Stimulated activated CD4-positive, alpha-beta T cell treated with anti-CD3 and anti-CD28 coated beads, Interleukin-1b, Interleukin-23, amount 100 ng/mL, for 4 hours (primary cell): ENCODE data around the gene HYLS1.
"Not testable (repeated sequence)": the region's sequence is repeated elsewhere in the genome, so short reads cannot be mapped to it uniquely, and the experiment has no call there.

Experiments used
- DNase-seq, 2 donors: peaks; one replicate each; pipeline ENCODE4 v3.0.0-alpha.2; 2020; ENCODE audit warnings: low read depth in 2 of 2

The HYLS1 gene, protein sequence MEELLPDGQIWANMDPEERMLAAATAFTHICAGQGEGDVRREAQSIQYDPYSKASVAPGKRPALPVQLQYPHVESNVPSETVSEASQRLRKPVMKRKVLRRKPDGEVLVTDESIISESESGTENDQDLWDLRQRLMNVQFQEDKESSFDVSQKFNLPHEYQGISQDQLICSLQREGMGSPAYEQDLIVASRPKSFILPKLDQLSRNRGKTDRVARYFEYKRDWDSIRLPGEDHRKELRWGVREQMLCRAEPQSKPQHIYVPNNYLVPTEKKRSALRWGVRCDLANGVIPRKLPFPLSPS

DNA sequence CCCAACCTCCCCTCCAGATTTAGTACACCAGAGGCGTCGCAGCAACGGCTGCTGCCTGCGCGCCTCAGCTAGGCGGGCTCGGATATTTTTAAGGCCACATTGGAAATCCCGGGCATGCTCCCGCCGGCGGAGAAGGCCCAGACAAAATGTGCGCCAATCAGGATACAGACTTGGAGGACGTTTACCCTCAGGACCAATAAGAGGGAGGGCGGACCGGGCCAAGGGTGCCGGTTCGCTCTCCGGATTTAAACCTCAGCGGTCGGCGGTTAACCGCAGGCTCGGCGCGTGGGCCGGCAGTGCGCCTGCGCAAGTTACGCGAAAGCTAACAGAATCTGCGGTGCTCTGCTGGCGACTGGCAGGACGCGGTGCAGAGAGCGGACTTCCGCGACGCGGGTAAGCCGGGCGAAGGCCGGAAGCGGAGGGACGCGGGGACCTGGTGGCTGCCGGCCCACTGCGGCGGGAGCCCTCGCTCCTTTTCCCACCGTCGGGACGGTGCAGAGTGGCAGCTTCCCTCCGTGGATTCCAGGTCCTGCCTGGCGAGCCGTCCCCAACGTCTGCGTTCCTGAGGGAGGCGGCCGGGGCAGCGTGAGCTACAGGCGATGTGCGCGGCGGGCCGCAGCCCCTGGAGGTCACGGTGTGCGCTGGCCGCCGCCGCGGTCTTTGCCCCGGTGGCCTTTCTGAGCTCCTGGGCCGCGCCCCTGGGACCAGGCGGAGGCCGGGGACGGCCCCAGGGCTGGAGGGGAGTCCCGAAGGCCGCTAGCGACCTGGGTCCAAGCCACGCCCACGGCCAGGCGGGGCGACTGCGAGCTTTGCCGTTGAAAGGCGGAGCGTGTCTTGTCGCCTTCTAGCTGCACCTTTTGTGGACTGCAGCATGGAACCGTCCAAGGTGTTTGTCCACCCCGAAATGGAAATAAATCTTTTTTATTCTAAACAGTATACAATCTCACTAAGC lies at the start of gene HYLS1:
HYLS1 (plus strand) TSS at position 296 of the 952 bp plus-strand sequence. CDS start 11,701 bp downstream, outside the sequence.
- peak; percentile 87 to 90 for DNase-seq

DNA sequence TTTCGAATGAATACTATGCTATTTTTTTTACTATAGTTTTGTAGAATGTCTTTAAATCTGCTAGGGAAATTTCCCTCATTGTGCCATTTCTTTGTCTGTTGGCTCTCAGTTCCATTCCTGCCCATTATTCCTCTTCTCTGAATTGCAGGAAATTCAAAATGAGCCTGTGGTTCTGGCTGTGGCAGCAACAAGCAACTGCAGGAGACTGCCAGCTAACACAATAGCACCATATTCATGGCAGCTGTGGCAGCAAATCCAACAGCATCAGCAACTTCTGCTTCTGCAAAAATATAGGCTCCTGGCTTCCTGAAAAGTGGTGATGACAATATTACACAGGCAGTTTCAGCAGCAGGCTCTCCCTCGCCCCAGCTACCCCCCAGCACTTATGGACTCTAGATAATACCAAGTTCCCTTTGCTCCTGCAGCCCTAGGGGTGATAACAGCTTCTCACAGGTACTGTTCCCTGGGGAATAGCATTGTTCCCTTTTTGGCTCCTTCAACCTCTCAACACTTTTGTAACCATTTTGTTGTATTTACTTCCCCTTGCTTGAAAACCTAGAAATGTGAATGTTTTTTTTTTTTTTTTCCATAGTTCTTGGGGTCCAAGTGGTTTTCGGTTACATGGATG lies 45.0 kb upstream of the HYLS1 start:
- no peak for DNase-seq

DNA sequence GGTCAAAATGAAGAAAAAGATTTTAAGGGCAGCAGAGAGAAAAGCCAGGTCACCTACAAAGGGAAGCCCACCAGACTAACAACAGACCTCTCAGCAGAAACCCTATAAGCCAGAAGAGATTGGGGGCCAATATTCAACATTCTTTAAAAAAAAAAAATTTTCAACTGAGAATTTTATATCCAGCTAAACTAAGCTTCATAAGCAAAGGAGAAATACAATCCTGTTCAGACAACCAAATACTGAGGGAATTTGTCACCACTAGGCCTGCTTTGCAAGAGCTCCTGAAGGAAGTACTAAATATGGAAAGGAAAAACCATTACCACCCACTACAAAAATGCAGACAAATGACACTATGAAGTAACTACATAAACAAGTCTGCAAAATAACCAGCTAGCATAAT lies 41.3 kb upstream of the HYLS1 start:
- DNase-seq, result no peak

DNA sequence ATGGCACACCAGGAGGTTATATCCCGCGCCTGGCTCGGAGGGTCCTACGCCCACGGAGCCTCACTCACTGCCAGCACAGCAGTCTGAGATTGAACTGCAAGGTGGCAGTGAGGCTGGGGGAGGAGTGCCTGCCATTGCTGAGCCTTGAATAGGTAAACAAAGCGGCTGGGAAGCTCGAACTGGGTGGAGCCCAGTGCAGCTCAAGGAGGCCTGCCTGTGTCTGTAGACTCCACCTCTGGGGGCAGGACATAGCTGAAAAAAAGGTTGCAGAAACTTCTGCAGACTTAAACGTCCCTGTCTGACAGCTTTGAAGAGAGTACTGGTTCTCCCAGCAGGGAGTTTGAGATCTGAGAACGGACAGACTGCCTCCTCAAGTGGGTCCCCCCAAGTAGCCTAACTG lies 29.8 kb upstream of the HYLS1 start:
- not testable (repeated sequence) for DNase-seq

DNA sequence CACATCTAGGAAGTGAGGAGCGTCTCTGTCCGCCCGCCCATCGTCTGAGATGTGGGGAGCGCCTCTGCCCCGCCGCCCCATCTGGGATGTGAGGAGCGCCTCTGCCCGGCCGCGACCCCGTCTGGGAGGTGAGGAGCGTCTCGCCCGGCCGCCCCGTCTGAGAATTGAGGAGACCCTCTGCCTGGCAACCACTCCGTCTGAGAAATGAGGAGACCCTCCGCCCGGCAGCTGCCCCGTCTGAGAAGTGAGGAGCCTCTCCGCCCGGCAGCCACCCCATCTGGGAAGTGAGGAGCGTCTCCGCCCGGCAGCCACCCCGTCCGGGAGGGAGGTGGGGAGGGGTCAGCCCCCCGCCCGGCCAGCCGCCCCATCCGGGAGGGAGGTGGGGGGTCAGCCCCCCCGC lies 24.7 kb upstream of the HYLS1 start:
- not testable (repeated sequence) for DNase-seq

DNA sequence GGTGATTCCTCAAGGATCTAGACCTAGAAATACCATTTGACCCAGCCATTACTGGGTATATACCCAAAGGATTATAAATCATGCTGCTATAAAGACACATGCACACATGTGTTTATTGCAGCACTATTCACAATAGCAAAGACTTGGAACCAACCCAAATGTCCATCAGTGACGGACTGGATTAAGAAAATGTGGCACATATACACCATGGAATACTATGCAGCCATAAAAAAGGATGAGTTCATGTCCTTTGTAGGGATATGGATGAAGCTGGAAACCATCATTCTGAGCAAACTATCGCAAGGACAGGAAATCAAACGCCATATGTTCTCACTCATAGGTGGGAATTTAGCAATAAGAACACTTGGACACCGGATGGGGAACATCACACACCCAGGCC lies 22.1 kb upstream of the HYLS1 start:
- DNase-seq, result not testable (repeated sequence)

DNA sequence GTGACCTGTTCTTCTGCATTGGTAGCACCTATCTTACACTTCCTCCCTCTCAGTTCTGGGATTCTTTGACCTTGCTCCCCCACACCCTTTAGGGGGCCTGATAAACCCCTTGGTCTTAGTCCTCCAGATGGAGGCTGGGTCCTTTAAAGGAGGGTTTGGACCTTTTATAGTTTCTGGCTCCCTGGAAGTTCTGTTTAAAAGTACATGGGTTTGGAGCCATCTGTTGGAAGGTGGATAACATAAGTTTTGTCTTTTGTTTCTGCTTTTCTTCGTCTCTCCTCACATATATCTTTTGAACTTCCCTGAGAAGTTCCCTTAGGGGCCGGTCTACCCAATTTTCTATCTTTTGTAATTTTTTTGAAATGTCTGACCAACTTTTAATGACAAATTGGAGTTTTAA lies 17.9 kb upstream of the HYLS1 start:
- DNase-seq, result no peak

DNA sequence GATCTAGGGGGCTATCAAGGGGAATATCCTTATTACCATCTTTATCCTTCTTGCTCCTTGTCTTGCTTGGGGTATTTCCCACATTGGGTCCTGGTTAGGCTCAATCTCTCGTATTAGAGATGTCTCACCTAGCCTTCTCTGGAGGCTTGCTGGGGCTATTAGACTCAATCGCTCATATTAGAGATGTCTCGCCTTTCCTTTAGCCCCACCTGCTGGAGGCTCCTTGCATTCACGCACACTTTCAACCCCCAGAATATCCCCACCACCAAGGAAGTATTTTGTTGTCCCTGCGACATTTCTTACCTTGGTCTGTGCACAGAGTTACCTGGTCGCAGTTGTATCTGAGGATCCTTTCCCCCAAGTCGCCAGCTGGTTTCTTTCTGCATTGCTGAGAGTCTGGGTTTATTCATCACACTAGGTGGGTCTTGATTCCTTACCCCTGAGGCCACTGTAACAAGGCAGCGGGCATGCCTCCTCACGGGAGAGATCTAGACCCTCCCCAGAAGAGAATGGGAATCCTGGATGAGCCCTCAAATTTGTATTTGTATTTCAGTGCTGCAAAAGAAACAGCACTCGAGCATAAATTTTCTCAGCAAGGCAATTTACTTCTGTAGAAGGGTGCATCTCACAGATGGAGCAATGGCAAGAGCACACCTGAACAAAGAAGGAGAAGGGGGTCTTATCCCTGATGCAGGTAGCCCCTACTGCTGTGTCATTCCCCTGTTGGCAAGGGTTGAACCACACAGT lies 15.9 kb upstream of the HYLS1 start:
- DNase-seq, result peak in 1 of 2 donors; percentile 10

DNA sequence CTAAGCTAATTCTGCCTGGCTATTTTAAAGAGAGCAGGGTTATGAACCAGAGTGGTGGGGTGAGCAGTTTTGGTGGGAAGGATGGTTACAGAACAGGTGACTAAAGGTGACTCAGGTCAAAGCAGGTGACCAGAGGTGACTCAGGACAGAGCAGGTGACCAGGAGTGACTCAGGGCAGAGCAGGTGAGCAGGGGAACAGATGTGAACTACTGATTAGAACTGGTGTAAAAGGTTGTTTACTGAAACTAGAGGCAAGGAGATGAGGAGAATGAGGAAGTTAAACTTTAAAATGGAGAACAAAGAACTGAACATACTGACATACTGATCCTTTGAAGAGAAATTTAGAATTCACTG lies 15.4 kb upstream of the HYLS1 start:
- DNase-seq, result no peak

DNA sequence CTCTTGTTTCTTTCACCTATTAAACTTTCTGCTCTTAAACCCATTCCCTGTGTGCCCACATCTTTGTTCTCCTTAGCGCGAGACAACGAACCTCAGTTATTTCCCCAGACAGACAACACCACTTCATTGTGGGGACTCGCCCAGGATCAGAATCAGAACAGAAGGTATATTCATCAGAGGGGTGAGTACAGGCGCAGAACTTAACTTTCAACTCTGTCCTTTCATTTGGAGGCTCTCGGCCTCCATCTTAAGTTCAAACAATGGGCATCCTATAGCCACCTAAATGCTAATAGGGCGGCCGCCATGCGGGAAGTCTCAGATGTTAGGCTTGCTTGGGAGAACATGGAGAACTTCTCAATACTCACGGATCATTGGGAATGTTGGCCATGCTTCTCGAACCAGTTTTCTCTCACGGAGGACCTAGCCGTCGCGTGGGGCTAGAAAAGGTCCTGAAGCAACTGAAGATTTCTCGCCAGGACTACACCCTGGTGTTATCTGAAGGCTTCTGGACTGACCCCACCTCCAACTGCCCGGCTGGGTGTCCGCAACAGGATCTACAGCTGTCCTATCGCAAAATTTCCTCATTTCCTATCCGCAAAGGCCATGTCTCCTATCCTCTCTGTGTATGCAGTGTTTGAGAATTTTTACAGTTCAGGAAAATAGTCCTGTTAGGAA lies 13.4 kb upstream of the HYLS1 start:
- DNase-seq, result no peak

DNA sequence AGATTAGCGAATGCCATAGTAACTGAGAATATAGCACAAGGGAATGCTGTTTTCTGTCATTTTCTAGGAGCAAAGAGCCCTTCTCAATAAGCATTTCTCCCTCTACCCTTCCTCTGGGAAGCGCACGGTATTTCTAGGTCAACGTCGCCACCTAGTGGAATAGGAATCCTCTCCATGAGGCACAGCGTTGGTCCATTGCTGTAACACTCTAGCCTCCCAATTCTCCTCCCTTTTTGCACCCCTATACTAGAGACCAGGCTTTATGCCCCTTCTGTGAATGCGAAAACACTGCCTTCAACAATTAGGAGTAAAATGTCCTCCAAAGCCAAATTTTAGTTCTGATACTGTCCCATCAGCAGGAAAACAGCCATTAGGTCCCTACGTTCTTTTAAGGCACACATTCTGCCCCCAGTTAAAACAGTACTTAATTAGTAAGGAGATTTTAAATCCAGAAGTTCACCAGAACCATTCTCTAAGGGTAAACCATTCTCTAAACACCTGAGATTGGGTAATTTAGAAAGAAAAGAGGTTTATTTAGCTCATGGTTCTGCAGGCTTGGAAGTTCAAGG lies 12.8 kb upstream of the HYLS1 start:
- DNase-seq, result peak in 1 of 2 donors; percentile 33

DNA sequence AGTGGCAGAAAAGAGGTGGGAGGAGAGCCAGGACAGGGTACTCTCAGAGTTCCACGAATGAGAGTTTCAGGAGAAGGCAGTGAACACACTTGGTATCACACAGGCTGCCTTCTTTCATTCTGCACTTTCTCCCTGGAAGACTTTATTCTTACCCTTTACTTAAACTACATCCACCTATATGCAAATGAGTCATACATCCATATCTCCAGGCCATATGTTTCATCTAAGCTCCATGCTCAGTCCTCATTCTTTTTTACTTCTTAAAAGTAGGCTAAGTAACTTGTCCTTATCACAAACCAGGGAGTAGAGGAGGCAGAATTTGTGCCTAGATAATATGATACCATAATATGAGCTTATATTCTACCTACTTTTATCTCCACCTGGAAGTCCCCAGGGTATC lies 6.2 kb upstream of the HYLS1 start:
- DNase-seq, result no peak

DNA sequence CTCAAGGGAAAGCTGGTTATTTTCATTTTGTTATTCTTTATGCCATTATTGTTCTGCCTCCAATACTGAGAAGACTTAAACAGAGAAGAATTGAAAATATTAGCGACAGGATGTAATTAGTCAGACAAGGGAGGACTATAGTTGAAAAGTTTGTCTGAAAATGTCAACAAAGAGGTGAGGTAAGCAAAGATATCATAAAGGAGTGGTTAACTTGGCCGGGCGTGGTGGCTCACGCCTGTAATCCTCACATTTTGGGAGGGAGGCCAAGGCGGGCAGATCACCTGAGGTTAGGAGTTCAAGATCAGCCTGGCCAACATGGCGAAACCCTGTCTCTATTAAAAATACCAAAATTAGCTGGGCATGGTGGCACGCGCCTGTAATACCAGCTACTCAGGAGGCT lies 4.1 kb upstream of the HYLS1 start:
- DNase-seq, result no peak

DNA sequence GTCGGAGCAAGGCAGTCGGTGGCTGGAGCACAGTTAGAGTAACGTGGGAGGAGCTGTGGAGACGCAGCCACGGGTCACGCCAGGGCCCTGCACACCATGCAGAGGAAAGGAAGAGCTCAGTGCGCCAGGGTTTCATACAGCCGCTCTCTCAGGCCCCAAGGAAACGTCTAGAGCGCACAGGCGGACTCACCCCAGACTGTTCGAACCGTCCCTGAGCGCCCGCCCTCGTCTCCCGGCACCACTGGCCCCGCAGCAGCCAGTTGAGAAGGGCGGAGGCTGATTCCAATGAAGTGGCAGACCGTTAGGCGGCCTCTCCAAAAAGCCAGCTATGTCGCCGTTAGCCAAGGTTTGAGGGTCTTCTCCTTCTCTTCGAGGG lies 483 bp upstream of the HYLS1 start:
- no peak for DNase-seq

DNA sequence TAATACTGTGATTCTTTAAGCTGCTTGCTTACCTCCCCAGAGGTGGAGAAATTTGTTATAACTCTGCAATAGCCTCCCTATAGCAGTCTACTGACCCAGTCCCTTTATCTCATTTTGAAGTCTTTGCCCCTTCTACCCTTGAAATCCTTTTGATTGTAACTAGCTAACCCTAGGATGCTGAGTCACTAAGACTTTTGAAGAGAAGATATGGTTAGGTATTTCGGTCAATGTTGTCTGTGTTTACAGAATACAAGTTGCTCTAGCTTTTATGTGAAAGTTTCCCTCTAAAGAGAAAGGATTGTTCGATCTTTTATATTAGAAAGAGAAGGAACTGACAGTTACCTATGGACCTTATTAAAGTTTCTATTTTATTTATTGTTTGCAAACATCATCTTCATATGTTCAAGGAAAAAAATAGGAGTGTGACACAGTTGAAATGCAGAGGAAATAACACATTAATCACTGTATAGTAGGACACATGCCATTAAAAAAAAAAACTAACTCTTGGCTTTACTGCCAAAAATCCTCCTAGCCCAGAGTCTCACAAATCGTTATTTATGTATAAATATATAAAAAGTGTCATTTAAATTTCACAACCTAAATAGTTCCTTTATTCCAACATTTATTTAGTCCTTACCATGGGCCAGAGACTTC lies 3.1 kb downstream of the HYLS1 start:
- no peak for DNase-seq

DNA sequence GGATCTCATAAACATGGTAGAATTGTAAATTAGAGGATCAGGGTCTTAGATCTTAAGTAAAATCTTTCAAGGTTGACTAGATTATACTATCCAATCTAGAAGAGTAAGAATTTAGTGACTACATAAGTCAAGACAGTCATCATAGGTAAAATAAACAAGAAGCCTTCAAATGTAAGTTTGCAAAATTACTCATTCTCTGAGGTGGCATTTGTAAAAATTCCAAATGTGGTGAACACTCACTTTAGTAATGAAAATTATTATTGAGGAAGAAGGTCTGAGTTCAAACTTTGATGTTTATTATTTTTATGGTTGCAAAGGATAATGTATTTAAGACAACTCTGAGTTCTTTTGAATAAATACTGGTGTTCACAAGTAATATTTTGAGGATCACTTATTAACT lies 4.6 kb downstream of the HYLS1 start:
- DNase-seq, result no peak

DNA sequence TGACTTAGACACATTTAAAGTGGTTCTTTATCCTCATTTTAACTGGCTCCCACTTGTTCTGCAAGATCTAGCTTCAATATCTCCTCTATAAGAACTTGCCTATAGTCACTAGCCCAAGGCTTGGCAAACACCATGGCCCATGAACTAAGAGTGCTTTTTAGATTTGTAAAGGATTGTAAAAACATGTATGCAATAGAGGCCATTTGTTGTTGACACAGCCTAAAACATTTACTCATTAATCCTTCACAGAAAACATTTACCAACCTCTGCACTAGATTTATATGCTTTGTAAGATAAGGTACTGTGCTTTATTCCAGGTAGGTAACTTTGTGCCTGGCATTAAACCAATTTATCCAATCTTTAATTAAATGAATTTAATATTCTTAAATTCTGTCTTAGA lies 5.5 kb downstream of the HYLS1 start:
- no peak for DNase-seq

DNA sequence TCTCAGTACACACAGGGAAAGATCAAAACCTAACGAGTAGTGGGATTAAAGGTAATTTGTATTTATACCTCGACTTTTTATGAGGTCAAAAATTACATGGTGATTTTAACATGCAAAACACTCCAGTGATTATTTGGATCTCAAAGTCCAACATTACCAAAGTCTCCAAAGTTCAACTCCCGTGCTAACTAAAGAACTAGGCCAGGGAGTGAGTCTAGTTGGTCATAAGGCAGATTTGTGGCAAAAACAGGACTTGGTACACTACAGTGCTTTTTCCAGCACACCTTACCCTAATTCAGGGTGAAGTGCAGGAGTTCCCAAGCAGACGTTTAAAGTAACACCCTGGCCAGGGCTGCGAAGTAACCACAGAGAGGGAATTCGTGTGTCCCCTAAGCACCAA lies 14.4 kb downstream of the HYLS1 start:
- DNase-seq, result no peak

DNA sequence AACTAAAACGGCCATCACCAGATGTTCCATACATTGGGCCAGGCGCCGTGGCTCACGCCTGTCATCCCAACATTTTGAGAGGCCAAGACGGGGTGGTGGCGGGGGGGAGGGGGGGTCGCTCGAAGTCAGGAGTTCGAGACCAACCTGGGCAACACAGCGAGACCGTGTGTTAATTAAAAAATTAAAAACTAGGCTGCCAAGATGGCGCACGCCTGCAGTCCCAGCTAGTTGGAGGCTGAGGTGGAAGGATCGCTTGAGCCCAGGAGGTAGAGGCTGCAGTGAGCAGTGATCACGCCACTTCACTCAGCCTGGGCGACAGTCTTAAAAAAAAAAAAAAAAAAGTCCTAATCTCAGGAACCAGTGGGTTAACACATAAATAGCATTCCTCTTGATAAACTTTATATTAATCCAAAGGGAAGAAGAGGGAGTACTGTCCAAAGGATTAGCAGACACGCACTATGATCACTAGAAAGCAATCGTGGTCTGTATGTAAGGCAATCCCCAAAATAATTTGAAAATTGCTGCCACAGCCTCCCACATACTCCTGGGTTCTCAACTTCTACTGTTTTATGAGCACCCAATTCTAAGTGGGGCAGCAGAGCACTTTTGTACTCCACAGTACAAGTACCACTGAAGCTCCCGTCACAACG lies 14.9 kb downstream of the HYLS1 start:
- DNase-seq, result no peak
